ENCODE measurements around the gene RMDN2. TPM values are rescaled to one million over a fixed set of nuclear protein-coding genes. Genes with fewer than 3 reads are reported as not detected.

RMDN2 gene
- total RNA-seq, 1 experiment from 2014 or later = 4.3 TPM

DNA sequence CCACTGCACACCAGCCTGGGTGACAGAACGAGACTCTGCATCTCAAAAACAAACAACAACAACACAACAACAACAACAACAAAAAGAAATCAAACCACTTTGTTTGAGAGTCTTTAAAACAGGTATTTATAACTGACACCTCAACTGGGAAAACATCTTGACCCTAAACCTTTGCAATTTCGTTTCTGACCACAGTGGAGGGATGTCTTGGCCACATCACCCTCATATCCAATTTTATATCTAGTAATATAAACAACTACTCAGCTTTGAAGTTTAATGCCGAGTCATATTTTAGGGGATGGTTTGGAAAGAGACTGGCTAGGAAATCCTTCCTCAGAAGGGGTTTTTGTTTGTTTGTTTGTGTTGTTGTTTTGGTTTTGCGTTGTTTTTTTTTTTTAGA is 37.8 kb upstream of the RMDN2 start:
- Histone ChIP-seq H3K4me3 (ENCODE audit: low read depth, low read length) (no peak overlapping the region), H3K27me3 (replicated peaks; ENCODE audit: control insufficient read depth, insufficient read depth, low read length) (no peaks in the 10 kb centered on the region), H3K9me3 (no peaks in the 10 kb centered on the region), H3K36me3 (ENCODE audit: control insufficient read depth, insufficient read depth, low read length) (no peaks in the 10 kb centered on the region), H3K4me1 (no peaks in the 10 kb centered on the region)
- no peaks in the 10 kb centered on the region for H3K27me3 Mint-ChIP-seq (ENCODE audit: insufficient read depth, unreplicated experiment)
- TF ChIP-seq, protein P1, sequence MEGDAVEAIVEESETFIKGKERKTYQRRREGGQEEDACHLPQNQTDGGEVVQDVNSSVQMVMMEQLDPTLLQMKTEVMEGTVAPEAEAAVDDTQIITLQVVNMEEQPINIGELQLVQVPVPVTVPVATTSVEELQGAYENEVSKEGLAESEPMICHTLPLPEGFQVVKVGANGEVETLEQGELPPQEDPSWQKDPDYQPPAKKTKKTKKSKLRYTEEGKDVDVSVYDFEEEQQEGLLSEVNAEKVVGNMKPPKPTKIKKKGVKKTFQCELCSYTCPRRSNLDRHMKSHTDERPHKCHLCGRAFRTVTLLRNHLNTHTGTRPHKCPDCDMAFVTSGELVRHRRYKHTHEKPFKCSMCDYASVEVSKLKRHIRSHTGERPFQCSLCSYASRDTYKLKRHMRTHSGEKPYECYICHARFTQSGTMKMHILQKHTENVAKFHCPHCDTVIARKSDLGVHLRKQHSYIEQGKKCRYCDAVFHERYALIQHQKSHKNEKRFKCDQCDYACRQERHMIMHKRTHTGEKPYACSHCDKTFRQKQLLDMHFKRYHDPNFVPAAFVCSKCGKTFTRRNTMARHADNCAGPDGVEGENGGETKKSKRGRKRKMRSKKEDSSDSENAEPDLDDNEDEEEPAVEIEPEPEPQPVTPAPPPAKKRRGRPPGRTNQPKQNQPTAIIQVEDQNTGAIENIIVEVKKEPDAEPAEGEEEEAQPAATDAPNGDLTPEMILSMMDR (IDR thresholded peaks at IDR 0.05; ENCODE audit: insufficient read depth in 1 of 2, low read depth in 1 of 2, low read length in 1 of 2, severe bottlenecking in 1 of 2, unreplicated experiment in 1 of 2) = no peak
- intact Hi-C loops (cut with micrococcal nuclease; ENCODE audit: unreplicated experiment) = no loop called here
- DNase-seq = no peak
- no peak overlapping the region for H3K27ac Mint-ChIP-seq (ENCODE audit: unreplicated experiment)
- POLR2A ChIA-PET = no interaction called here
- CTCF ChIA-PET = interaction anchor here (0.6 to 1.3 kb wide), 2 partner anchors 10 to 386 kb away, joined by 3 to 5 read pairs; no protein-coding TSS in a partner anchor
- H3K4me3 Mint-ChIP-seq (ENCODE audit: unreplicated experiment) = no peak overlapping the region
- no TSS peak for BruUV-seq (replicated peaks)
- H3K36me3 Mint-ChIP-seq (ENCODE audit: insufficient read depth, unreplicated experiment) = no peaks in the 10 kb centered on the region
- peaks cover 6% of the 10 kb centered on the region for H3K4me1 Mint-ChIP-seq (ENCODE audit: low read depth, unreplicated experiment)
- no peaks in the 10 kb centered on the region for H3K9me3 Mint-ChIP-seq (ENCODE audit: unreplicated experiment)

DNA sequence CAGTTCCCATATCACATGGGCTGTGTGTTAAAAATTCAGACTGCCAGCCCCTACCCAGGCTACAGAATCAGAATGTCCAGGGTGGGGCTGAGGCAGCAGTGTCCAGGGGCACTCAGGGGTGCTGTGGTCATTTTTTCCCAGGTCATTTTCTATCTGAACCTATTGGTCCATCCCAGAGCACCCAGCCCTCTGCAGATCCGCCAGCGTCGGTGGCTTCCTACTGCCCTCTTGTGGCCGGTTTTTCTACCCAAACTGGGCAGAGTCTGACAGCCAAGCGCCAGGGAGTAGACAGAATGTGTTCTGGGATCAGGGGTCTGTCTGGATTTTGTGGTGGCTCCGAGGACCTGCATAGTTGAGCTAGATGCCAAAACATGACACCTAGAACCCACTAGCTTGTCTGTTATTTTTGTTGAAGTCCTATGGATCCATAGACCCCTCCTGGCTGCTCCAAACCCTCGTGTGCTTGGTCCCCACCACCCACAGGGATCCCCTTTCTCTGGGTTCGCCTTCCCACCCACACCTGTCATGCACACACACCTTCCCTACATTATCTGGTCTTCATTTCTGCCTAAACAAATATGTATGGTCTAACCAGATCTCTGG is 34.1 kb upstream of the RMDN2 start:
- Histone ChIP-seq H3K27me3 (replicated peaks; ENCODE audit: control insufficient read depth, insufficient read depth, low read length) (no peaks in the 10 kb centered on the region), H3K9me3 (no peaks in the 10 kb centered on the region), H3K36me3 (ENCODE audit: control insufficient read depth, insufficient read depth, low read length) (no peaks in the 10 kb centered on the region), H3K4me3 (ENCODE audit: low read depth, low read length) (no peak overlapping the region), H3K4me1 (no peaks in the 10 kb centered on the region)
- TF ChIP-seq, protein P1 (IDR thresholded peaks at IDR 0.05; ENCODE audit: insufficient read depth in 1 of 2, low read depth in 1 of 2, low read length in 1 of 2, severe bottlenecking in 1 of 2, unreplicated experiment in 1 of 2) = peak; percentile 80 to 81
- POLR2A ChIA-PET = no interaction called here
- Mint-ChIP-seq H3K4me1 (ENCODE audit: low read depth, unreplicated experiment) (peaks cover 6% of the 10 kb centered on the region), H3K27me3 (ENCODE audit: insufficient read depth, unreplicated experiment) (no peaks in the 10 kb centered on the region), H3K36me3 (ENCODE audit: insufficient read depth, unreplicated experiment) (no peaks in the 10 kb centered on the region), H3K27ac (ENCODE audit: unreplicated experiment) (no peak overlapping the region), H3K9me3 (ENCODE audit: unreplicated experiment) (no peaks in the 10 kb centered on the region), H3K4me3 (ENCODE audit: unreplicated experiment) (no peak overlapping the region)
- no TSS peak for BruUV-seq (replicated peaks)
- intact Hi-C loops (cut with micrococcal nuclease; ENCODE audit: unreplicated experiment) = loop anchor here (1.0 to 10.0 kb wide), 3 partner anchors 224 to 495 kb away; no protein-coding TSS in a partner anchor
- peak; percentile 80 to 84 for DNase-seq
- CTCF ChIA-PET = no interaction called here

DNA sequence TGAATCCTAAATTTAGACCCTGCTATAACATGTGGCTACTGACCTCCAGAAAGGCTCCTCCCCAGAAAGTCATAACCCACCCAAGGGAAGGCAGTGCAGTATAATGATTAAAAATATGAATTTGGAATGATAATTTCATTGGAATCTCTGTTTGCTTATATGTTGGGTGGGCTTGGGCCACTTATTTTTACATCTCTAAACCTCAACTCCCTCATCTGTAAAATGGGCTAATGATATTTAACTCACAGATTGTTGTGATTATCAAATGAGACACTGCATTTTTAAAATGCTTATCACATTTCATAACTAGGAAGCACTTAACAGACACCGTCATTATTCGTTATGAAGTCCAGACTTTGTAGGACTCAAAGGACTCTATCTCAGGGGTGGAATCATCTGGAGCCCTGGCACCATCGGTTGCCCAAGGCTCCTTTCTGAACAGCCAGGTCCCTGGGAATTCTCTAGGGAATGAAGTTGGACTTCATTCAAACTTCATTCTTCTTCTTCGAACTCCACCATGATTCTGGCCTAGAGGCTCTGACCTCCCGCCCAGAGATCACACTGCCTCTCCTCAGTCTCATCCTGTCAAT is 33.1 kb upstream of the RMDN2 start:
- CTCF ChIA-PET = interaction anchor here (0.5 kb wide), 1 partner anchor 70 kb away, joined by 3 read pairs; no protein-coding TSS in a partner anchor

More for the DNA sequence above, 33.1 kb upstream of the RMDN2 start:
- intact Hi-C loops (cut with micrococcal nuclease; ENCODE audit: unreplicated experiment) = loop anchor here (1.0 to 10.0 kb wide), 3 partner anchors 223 to 496 kb away; no protein-coding TSS in a partner anchor
- DNase-seq = no peak
- Mint-ChIP-seq H3K4me3 (ENCODE audit: unreplicated experiment) (no peak overlapping the region), H3K9me3 (ENCODE audit: unreplicated experiment) (no peaks in the 10 kb centered on the region), H3K4me1 (ENCODE audit: low read depth, unreplicated experiment) (peaks cover 14% of the 10 kb centered on the region), H3K27ac (ENCODE audit: unreplicated experiment) (no peak overlapping the region), H3K36me3 (ENCODE audit: insufficient read depth, unreplicated experiment) (no peaks in the 10 kb centered on the region), H3K27me3 (ENCODE audit: insufficient read depth, unreplicated experiment) (no peaks in the 10 kb centered on the region)
- no peak overlapping the region for H3K4me3 ChIP-seq (ENCODE audit: low read depth, low read length)
- peaks cover 4% of the 10 kb centered on the region for H3K4me1 ChIP-seq
- H3K9me3 ChIP-seq = no peaks in the 10 kb centered on the region
- no peaks in the 10 kb centered on the region for H3K27me3 ChIP-seq (replicated peaks; ENCODE audit: control insufficient read depth, insufficient read depth, low read length)
- H3K36me3 ChIP-seq (ENCODE audit: control insufficient read depth, insufficient read depth, low read length) = no peaks in the 10 kb centered on the region
- TF ChIP-seq, protein P1 (IDR thresholded peaks at IDR 0.05; ENCODE audit: insufficient read depth in 1 of 2, low read depth in 1 of 2, low read length in 1 of 2, severe bottlenecking in 1 of 2, unreplicated experiment in 1 of 2) = no peak
- POLR2A ChIA-PET = no interaction called here
- no TSS peak for BruUV-seq (replicated peaks)

Data from Caco-2 (cell line).